ENCODE results near the gene SCYGR1. TPM values are rescaled to one million over a fixed set of nuclear protein-coding genes. Genes with fewer than 3 reads are reported as not detected.
A peak's percentile ranks its signal among the peaks of the same experiment; 100 is the strongest.
"Not testable (repeated sequence)": the region's sequence is repeated elsewhere in the genome, so short reads cannot be mapped to it uniquely, and the experiment has no call there.

SCYGR1 gene
- total RNA-seq, 3 donors from 2014 or later = not detected

GRCh38 chr2:227389661-227390060, 1.9 kb upstream of the SCYGR1 start:
- DNase-seq (no peak), ATAC-seq (no peak)
- peaks cover 12% of the 10 kb centered on the region for H3K4me1 Mint-ChIP-seq (ENCODE audit: low read depth)
- H3K36me3 Mint-ChIP-seq (ENCODE audit: insufficient read depth) = no peaks in the 10 kb centered on the region
- H3K9me3 Mint-ChIP-seq = no peaks in the 10 kb centered on the region
- no peaks in the 10 kb centered on the region for H3K27me3 Mint-ChIP-seq (ENCODE audit: low read depth)
- no peak overlapping the region for H3K4me3 Mint-ChIP-seq

- Mint-ChIP-seq H3K4me3 (no peak overlapping the region), H3K9me3 (no peaks in the 10 kb centered on the region), H3K27me3 (ENCODE audit: low read depth) (no peaks in the 10 kb centered on the region), H3K4me1 (ENCODE audit: low read depth) (peaks cover 12% of the 10 kb centered on the region), H3K36me3 (ENCODE audit: insufficient read depth) (no peaks in the 10 kb centered on the region)
- no peak for DNase-seq
- ATAC-seq = no peak
These were observed 1.5 kb upstream of the SCYGR1 start for GRCh38 chr2:227389231-227389630.

DNA sequence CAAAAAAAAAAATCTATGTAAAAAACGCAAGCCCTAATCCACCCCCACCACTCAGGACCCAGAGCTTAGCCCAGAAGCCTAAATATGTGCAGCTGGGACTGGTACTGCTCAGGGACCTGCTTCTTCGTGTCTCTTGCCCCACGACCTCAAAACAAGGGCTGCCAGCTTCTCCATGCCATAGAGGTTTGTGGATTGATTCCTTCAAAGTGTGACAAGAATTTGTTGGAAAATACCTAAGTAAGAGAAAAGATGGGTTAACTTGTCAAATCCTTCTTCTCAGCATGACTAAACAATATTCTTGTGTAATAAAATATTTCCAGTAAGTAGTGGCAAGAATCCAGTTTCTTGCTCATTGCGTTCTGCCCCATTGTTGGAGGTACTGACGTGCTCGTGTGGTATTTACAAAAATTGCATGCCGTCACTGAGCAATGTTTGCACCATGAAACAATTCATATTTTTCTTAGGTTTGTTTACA, 825 bp upstream of the SCYGR1 start:
- peaks cover 12% of the 10 kb centered on the region for H3K4me1 Mint-ChIP-seq (ENCODE audit: low read depth)
- H3K36me3 Mint-ChIP-seq (ENCODE audit: insufficient read depth) = no peaks in the 10 kb centered on the region
- DNase-seq (no peak), ATAC-seq (no peak)
- H3K27me3 Mint-ChIP-seq (ENCODE audit: low read depth) = peaks cover 2% of the 10 kb centered on the region
- H3K4me3 Mint-ChIP-seq = no peak overlapping the region
- H3K9me3 Mint-ChIP-seq = no peaks in the 10 kb centered on the region

DNA sequence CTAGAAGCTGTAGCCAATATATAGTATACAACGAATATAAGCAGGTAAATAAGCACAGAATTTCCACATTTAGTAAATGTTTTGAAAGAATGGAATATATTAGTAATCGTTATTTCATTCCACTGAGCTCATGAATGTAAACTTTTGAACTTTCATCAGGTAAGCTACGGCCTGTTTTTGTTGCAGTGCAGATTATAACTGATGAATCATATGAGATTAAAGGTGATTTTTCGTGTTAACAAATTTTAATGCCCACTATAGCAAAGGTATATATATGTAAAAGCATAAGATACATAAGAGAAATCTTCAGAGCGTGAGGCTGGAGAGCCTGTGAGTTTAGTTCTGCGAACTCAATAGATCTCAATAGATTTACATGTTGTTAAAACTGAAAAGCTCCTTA, 1.1 kb downstream of the SCYGR1 start:
- Mint-ChIP-seq H3K27me3 (ENCODE audit: low read depth) (peaks cover 3% of the 10 kb centered on the region), H3K4me1 (ENCODE audit: low read depth) (peaks cover 25% of the 10 kb centered on the region), H3K4me3 (no peak overlapping the region), H3K36me3 (ENCODE audit: insufficient read depth) (no peaks in the 10 kb centered on the region), H3K9me3 (peaks cover 9% of the 10 kb centered on the region)
- DNase-seq (no peak), ATAC-seq (no peak)

DNA sequence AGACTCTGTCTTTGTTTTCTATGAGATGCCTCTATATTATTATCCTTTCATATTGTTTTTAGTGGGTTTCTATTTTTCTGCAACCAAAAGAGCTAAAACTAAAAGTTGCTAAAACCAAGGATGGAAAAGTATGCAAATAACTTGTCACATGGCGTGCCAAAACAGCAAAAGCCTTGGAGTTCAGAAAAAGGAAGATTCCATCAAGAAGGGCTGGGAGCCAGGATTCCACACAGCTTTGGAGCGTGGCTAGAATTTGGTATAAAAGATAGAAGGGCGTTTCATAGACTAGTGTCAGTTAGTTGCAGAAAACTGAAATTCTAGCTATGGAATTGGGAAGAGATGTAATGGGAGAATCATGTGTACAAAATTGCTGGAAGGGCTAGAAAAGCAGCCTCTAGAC, 4.1 kb downstream of the SCYGR1 start:
- Mint-ChIP-seq H3K27me3 (ENCODE audit: low read depth) (peaks cover 3% of the 10 kb centered on the region), H3K36me3 (ENCODE audit: insufficient read depth) (no peaks in the 10 kb centered on the region), H3K4me3 (no peak overlapping the region), H3K4me1 (ENCODE audit: low read depth) (peaks cover 27% of the 10 kb centered on the region), H3K9me3 (peaks cover 11% of the 10 kb centered on the region)
- no peak for ATAC-seq
- no peak for DNase-seq

GRCh38 chr2:227382241-227382835, 5.4 kb downstream of the SCYGR1 start:
- not testable (repeated sequence) for H3K27me3 Mint-ChIP-seq (ENCODE audit: low read depth); H3K36me3 Mint-ChIP-seq (ENCODE audit: insufficient read depth)
- Mint-ChIP-seq H3K4me1 (ENCODE audit: low read depth) (peaks cover 24% of the 10 kb centered on the region), H3K9me3 (peaks cover 11% of the 10 kb centered on the region), H3K4me3 (peak overlapping the region; percentile 1)
- peak; percentile 15 for DNase-seq
- peak; percentile 56 to 62 for ATAC-seq

DNA sequence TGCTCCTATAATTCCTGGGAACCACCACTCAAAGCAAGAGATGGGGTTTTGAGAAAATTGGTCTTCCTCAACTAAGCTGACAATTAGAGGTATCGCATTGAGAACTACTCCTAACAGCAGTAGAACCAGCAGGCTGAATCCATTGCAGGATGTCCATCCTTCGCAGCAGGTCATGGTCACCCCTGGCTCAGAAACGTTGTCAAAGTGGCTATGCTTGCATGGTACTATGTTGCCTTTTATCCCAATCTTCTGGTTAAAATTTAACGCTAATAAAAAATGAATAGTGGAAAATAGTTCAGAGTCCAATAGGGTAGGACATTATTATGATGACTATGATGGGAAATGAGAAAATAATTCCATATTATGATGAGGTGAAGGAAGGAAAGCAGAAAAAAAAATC, 8.7 kb downstream of the SCYGR1 start, which contains the start of gene TM4SF20:
TM4SF20 (minus strand) TSS at position 212 of the 400 bp plus-strand sequence; CDS start at position 174, 38 bp downstream.
- Mint-ChIP-seq H3K9me3 (peaks cover 11% of the 10 kb centered on the region), H3K4me3 (no peak within 1 kb of the TSS), H3K36me3 (ENCODE audit: insufficient read depth) (no peaks in the 10 kb centered on the region), H3K27me3 (ENCODE audit: low read depth) (peaks cover 3% of the 10 kb centered on the region), H3K4me1 (ENCODE audit: low read depth) (peaks cover 18% of the 10 kb centered on the region)
- ATAC-seq = no peak
- DNase-seq = no peak

GRCh38 chr2:227378371-227378782, 9.4 kb downstream of the SCYGR1 start:
- ATAC-seq = no peak
- no peaks in the 10 kb centered on the region for H3K27me3 Mint-ChIP-seq (ENCODE audit: low read depth)
- peaks cover 18% of the 10 kb centered on the region for H3K4me1 Mint-ChIP-seq (ENCODE audit: low read depth)
- H3K4me3 Mint-ChIP-seq = no peak overlapping the region
- DNase-seq = no peak
- H3K36me3 Mint-ChIP-seq (ENCODE audit: insufficient read depth) = no peaks in the 10 kb centered on the region
- peaks cover 11% of the 10 kb centered on the region for H3K9me3 Mint-ChIP-seq

DNA sequence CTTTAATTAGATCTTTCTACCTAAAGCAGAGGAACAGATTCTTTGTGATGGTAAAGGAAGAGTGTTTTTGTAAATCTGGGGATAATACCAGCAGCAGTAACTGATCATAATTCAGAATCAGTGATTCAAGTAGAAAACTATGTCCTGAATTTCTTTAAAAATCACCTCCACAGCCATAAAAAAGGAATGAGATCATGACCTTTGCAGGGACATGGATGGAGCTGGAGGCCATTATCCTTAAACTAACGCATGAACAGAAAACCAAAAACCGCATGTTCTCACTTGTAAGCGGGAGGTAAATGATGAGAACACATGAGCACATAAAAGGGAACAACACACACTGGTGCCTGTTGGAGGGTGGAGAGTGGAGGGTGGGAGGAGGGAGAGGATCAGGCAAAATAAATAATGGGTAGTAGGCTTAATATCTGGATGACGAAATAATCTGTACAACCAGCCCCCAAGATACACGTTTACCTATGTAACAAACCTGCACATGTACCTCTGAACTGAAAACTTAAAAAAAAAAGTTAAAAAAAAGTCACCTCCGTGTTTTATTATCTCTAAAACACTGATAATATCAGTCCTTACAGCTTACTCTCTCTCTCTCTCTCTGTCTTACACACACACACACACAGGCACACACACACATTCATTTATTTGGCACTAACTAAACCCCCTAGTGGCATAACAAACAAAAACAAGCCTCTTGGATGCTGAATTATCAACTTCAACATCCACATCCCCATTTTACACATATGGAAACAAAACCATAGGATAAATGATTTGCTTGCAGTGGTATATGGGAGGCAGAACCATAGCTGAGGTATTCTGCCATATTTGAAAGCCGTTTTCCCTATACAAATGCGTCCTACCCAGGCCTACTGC, 10.0 kb downstream of the SCYGR1 start:
- Mint-ChIP-seq H3K27me3 (ENCODE audit: low read depth) (peaks cover 2% of the 10 kb centered on the region), H3K36me3 (ENCODE audit: insufficient read depth) (no peaks in the 10 kb centered on the region), H3K4me3 (no peak overlapping the region), H3K4me1 (ENCODE audit: low read depth) (peaks cover 19% of the 10 kb centered on the region), H3K9me3 (peaks cover 10% of the 10 kb centered on the region)
- ATAC-seq (no peak), DNase-seq (no peak)

- ATAC-seq (no peak), DNase-seq (no peak)
- H3K4me3 Mint-ChIP-seq = no peak overlapping the region
- peaks cover 2% of the 10 kb centered on the region for H3K27me3 Mint-ChIP-seq (ENCODE audit: low read depth)
- H3K36me3 Mint-ChIP-seq (ENCODE audit: insufficient read depth) = no peaks in the 10 kb centered on the region
- peaks cover 4% of the 10 kb centered on the region for H3K9me3 Mint-ChIP-seq
- H3K4me1 Mint-ChIP-seq (ENCODE audit: low read depth) = peaks cover 10% of the 10 kb centered on the region
These were observed 10.9 kb downstream of the SCYGR1 start for GRCh38 chr2:227376656-227377396.

DNA sequence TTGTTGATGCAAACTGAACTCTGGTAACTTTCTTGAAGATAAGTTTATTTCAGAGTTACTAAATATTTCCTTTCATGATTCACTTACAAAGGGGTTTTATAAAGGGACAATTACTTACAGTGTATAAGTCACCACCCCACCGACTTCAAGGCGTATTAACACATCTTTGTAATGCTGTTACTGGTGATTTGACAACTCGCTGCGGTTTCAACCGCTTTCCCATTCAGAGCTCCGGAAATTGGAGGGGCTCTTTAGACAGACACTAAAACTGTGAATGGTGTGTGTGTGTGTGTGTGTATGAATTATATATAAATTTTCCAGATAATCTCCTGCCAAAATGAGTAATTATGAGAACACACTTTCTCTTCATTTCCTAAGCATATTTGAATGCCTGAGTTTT, 13.6 kb downstream of the SCYGR1 start:
- H3K4me3 Mint-ChIP-seq = no peak overlapping the region
- H3K27me3 Mint-ChIP-seq (ENCODE audit: low read depth) = peaks cover 2% of the 10 kb centered on the region
- ATAC-seq = peak; percentile 90 to 93
- no peaks in the 10 kb centered on the region for H3K9me3 Mint-ChIP-seq
- no peak for DNase-seq
- no peaks in the 10 kb centered on the region for H3K36me3 Mint-ChIP-seq (ENCODE audit: insufficient read depth)
- H3K4me1 Mint-ChIP-seq (ENCODE audit: low read depth) = peaks cover 9% of the 10 kb centered on the region

- no peak for DNase-seq
- Mint-ChIP-seq H3K4me3 (no peak overlapping the region), H3K4me1 (ENCODE audit: low read depth) (peaks cover 9% of the 10 kb centered on the region), H3K9me3 (no peaks in the 10 kb centered on the region), H3K27me3 (ENCODE audit: low read depth) (peaks cover 2% of the 10 kb centered on the region), H3K36me3 (ENCODE audit: insufficient read depth) (no peaks in the 10 kb centered on the region)
- no peak for ATAC-seq
These were observed 14.4 kb downstream of the SCYGR1 start for GRCh38 chr2:227373389-227373788.

DNA sequence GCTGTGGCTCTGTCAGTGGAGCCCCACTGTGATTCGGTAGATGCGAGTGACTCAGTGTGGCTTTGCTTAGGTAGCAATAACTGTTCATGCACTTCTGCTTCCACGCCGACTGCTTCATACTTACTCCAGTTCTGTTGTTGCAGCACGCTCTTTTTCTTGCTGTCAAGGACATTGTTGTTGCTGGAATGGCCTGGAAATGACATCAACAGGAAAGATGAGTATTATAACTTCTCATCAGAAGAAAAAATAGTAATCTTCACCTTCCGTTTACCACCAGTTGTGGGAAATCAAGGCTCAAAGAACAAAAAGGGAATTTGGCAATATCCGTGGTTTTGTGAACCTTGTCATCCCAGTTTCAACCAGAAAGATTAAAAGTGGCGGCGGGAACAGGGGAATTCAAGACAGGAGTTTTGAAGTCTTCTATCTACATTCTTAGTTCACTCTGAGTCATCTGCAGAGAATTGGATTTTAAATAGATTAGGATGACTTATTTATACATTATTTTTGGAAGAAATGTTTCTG, 16.9 kb downstream of the SCYGR1 start:
- Mint-ChIP-seq H3K27me3 (ENCODE audit: low read depth) (peaks cover 2% of the 10 kb centered on the region), H3K9me3 (no peaks in the 10 kb centered on the region), H3K4me3 (no peak overlapping the region), H3K36me3 (ENCODE audit: insufficient read depth) (no peaks in the 10 kb centered on the region), H3K4me1 (ENCODE audit: low read depth) (peaks cover 9% of the 10 kb centered on the region)
- DNase-seq (no peak), ATAC-seq (peak; percentile 58 to 65)

- ATAC-seq (no peak), DNase-seq (no peak)
- peaks cover 2% of the 10 kb centered on the region for H3K27me3 Mint-ChIP-seq (ENCODE audit: low read depth)
- H3K36me3 Mint-ChIP-seq (ENCODE audit: insufficient read depth) = no peaks in the 10 kb centered on the region
- peaks cover 9% of the 10 kb centered on the region for H3K4me1 Mint-ChIP-seq (ENCODE audit: low read depth)
- no peaks in the 10 kb centered on the region for H3K9me3 Mint-ChIP-seq
- H3K4me3 Mint-ChIP-seq = no peak overlapping the region
These were observed 17.7 kb downstream of the SCYGR1 start for GRCh38 chr2:227370092-227370491.
